K562 (cell line): ENCODE measurements around the gene SF3A2. TPM values are rescaled to one million over a fixed set of nuclear protein-coding genes. Genes with fewer than 3 reads are reported as not detected.

Experiments used
- ATAC-seq: fragments of 200-7000 bp; cut with Tn5 transposase; 3 replicates; pipeline ENCODE4 v1.9.1; 2020; ENCODE audit warnings: moderate library complexity
- BruUV-seq: library from RNA; stranded (reverse); fragments of 400-500 nt; replicated peaks from 2 replicates; lab custom pipeline; 2021; lab: Mats Ljungman, UMichigan
- CTCF ChIA-PET: fragments of 300-600 bp; formaldehyde crosslinking; extraction: SDS; loops from one replicate; lab custom pipeline; 2021; ENCODE audit warnings: low intra/inter-chr PET ratio; lab: Yijun Ruan, JAX
- POLR2A ChIA-PET: fragments of 300-600, 350-650 bp; sonication (Branson Sonifier 250); formaldehyde crosslinking; extraction: SDS; loops from one replicate; lab custom pipeline; 2021; ENCODE audit warnings: antibody characterized with exemption, inconsistent platforms; lab: Yijun Ruan, JAX
- DNase-seq, 4 experiments: peaks; one replicate each; pipeline versions ENCODE4 v3.0.0 to v3.0.0-alpha.2; 2011 to 2018; ENCODE audit warnings: low spot score in 3 of 4, mixed read lengths in 3 of 4; ENCODE audit errors: extremely low read depth in 1 of 4
- FAIRE-seq: peaks from 2 replicates; lab custom pipeline; 2011; peaks lifted over from hg19 to GRCh38; lab: Jason Lieb, UNC
- H2AFZ ChIP-seq: 2 replicates; pipeline ENCODE4 v1.6.0; 2011; ENCODE audit warnings: low read depth, low read length, control low read depth, inconsistent platforms
- H3K27ac ChIP-seq: fragments of 200-600 bp; 3 replicates; pipeline ENCODE4 v1.8.0; 2011; ENCODE audit warnings: low read depth, mild to moderate bottlenecking, control low read depth, inconsistent platforms, low read length, moderate library complexity, mixed read lengths; ENCODE audit errors: extremely low read depth
- H3K27me3 ChIP-seq, 2 experiments: fragments of 300-600 bp in 1 of 2; 2 replicates in 1 of 2; 3 replicates in 1 of 2; pipeline versions ENCODE4 v1.6.0 to v1.8.0; 2011; ENCODE audit warnings: inconsistent platforms in 2 of 2, low read length in 2 of 2, mild to moderate bottlenecking in 1 of 2, mixed read lengths in 1 of 2, moderate library complexity in 1 of 2; ENCODE audit not compliant: control insufficient read depth in 2 of 2, insufficient read depth in 2 of 2
- H3K36me3 ChIP-seq: fragments of 300-600 bp; 3 replicates; pipeline ENCODE4 v1.8.0; 2011; ENCODE audit warnings: mild to moderate bottlenecking, low read length, inconsistent platforms; ENCODE audit not compliant: control insufficient read depth, insufficient read depth
- H3K4me1 ChIP-seq, 2 experiments: fragments of 200-600 bp in 1 of 2; replicated peaks in 1 of 2; 2 replicates in 1 of 2; 3 replicates in 1 of 2; pipeline versions ENCODE4 v1.5.1 to v1.8.0; 2011; ENCODE audit warnings: inconsistent platforms in 2 of 2, low read length in 2 of 2, mild to moderate bottlenecking in 1 of 2, mixed read lengths in 1 of 2, moderate library complexity in 1 of 2; ENCODE audit not compliant: control insufficient read depth in 2 of 2, insufficient read depth in 2 of 2
- H3K4me2 ChIP-seq: 2 replicates; pipeline ENCODE4 v1.6.1; 2011; ENCODE audit warnings: low read length, control low read depth, inconsistent platforms, mixed read lengths; ENCODE audit not compliant: insufficient read depth
- H3K4me3 ChIP-seq: fragments of 200-600 bp; sonication (generic), shearing (Covaris generic); 2 replicates; pipeline ENCODE4 v1.5.1; 2016; ENCODE audit warnings: control low read depth, inconsistent platforms
- H3K79me2 ChIP-seq: fragments of 200-600 bp; 3 replicates; pipeline ENCODE4 v1.8.0; 2011; ENCODE audit warnings: low read length, inconsistent platforms; ENCODE audit not compliant: control insufficient read depth, insufficient read depth
- H3K9ac ChIP-seq, 2 experiments: 2 replicates each; pipeline versions ENCODE4 v1.6.0 to v1.6.1; 2011; ENCODE audit warnings: low read depth in 2 of 2, low read length in 2 of 2, control low read depth in 1 of 2, inconsistent platforms in 1 of 2, mild to moderate bottlenecking in 1 of 2, mixed read lengths in 1 of 2; ENCODE audit not compliant: insufficient read depth in 1 of 2
- H3K9me1 ChIP-seq: one replicate; pipeline ENCODE4 v1.6.0; 2011; ENCODE audit warnings: inconsistent platforms, mild to moderate bottlenecking, low read length, moderate library complexity; ENCODE audit not compliant: control insufficient read depth, insufficient read depth
- H3K9me3 ChIP-seq: replicated peaks from 2 replicates; pipeline ENCODE4 v1.5.1; 2011; ENCODE audit warnings: low read depth, low read length, inconsistent platforms; ENCODE audit not compliant: control insufficient read depth, insufficient read depth
- H4K20me1 ChIP-seq: replicated peaks from 2 replicates; pipeline ENCODE4 v1.6.1; 2011; ENCODE audit warnings: low read length, inconsistent platforms, mixed read lengths; ENCODE audit not compliant: control insufficient read depth, insufficient read depth
- HDAC6 ChIP-seq: IDR thresholded peaks from 2 replicates; pipeline ENCODE4 v1.6.1; 2012; ENCODE audit warnings: low read depth, mild to moderate bottlenecking, control low read depth, inconsistent platforms, low read length, moderate library complexity
- PCBP1 ChIP-seq: fragments of 200-400 bp; formaldehyde crosslinking; IDR thresholded peaks from 2 replicates; pipeline ENCODE4 v1.6.1; 2018; ENCODE audit warnings: mild to moderate bottlenecking, low read depth, low read length; ENCODE audit not compliant: poor library complexity, severe bottlenecking
- ZNF212 ChIP-seq: fragments of 450-650 bp; formaldehyde crosslinking; IDR thresholded peaks from 2 replicates; pipeline ENCODE4 v1.4.0; 2020; ENCODE audit warnings: mild to moderate bottlenecking
- ZNF436 ChIP-seq: fragments of 250-450, 450-650 bp; sonication (Bioruptor Pico); formaldehyde crosslinking; IDR thresholded peaks from 2 replicates; pipeline ENCODE4 v1.7.0; 2020; ENCODE audit warnings: mild to moderate bottlenecking
- WGBS: fragments of 100-300 bp; shearing (Covaris generic); methylation state at CpG from one replicate; pipeline ENCODE4 v1.1.6; 2016; ENCODE audit warnings: low coverage, mixed read lengths; ENCODE audit not compliant: insufficient coverage; ENCODE audit errors: missing lambda C conversion rate; 5-methylcytosine and 5-hydroxymethylcytosine counted together
- in situ Hi-C: fragments of 300-500 bp; cut with MboI; formaldehyde crosslinking; loops from 4 replicates; pipeline ENCODE4 v1.15.0; 2018; ENCODE audit warnings: inconsistent platforms, mixed read lengths
- intact Hi-C: fragments of 100-400 bp; cut with micrococcal nuclease; formaldehyde crosslinking; loops from 2 replicates; pipeline ENCODE4 v1.14.2; 2022
- polyA plus RNA-seq, 8 experiments: library from polyadenylated mRNA; depleted of rRNA in 4 of 8; stranded (reverse) in 5 of 8; unstranded in 3 of 8; fragments of >200 nt; fragmentation: Nextera tagmentation in 2 of 8; fragmentation: Illumina TruSeq in 1 of 8; extraction: Ambion mirVana in 2 of 8; extraction: Trizol in 1 of 8; gene quantifications; 2 replicates each; pipeline versions ENCODE4 v1.2.1 to v1.2.3, GENCODE V29; 2011 to 2014; ENCODE audit warnings: inconsistent platforms in 1 of 8, missing spikeins in 1 of 8
- total RNA-seq, 7 experiments: library from RNA; depleted of rRNA in 6 of 7; stranded (reverse); fragments of >200 nt in 6 of 7; fragmentation: Illumina TruSeq in 2 of 7; extraction: Trizol in 2 of 7; gene quantifications; 2 replicates each; pipeline versions ENCODE4 v1.2.1 to v1.2.3, GENCODE V29; 2011 to 2021; ENCODE audit warnings: low replicate concordance in 1 of 7
- TF ChIP-seq, protein P1 (sequence below): fragments of 250-450 bp; sonication (Bioruptor Pico); IDR thresholded peaks from 2 replicates; pipeline ENCODE4 v1.5.0; 2022; ENCODE audit warnings: mild to moderate bottlenecking
- TF ChIP-seq, protein P2 (sequence below): sonication (generic); formaldehyde crosslinking; IDR thresholded peaks from 2 replicates; pipeline ENCODE4 v1.9.0; 2022; ENCODE audit warnings: mild to moderate bottlenecking, missing genetic modification reagents

Gene SF3A2
- total and polyA plus RNA-seq, 9 of the 15 experiments (the other 6 are each of a cell fraction or from before 2014, with no cell fraction given) = 0.17 to 194 (median 22.8) TPM

DNA sequence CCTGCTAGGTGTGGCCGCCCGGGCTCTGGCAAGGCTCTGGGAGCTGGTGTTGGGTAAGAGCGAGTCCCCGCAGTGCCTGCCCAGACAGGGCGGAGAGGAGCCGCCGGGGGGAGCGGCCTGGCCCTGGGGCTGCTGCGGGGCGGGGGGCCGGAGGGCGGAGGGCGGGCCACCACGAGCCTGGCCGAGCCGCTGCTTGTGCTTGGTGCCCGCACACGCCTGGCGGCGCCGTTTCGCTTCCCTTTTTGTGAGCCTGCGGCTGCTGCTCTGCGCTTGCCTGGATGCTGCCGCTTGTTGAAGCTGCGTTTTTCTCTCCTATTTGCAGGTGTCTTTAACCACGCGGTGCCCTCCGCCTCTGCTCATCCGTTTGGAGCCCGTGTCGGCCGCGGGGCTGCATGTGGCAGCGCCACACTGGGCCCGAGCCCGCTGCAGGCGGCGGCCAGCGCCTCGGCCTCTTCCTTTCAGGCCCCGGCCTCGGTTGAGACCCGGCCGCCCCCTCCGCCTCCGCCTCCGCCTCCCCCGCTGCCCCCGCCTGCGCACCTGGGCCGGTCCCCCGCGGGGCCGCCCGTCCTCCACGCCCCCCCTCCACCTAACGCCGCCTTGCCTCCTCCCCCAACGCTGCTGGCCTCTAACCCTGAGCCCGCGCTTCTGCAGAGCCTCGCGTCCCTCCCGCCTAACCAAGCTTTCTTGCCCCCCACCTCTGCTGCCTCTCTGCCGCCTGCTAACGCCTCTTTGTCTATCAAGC, 9.0 kb upstream of the SF3A2 start:
- ChIA-PET CTCF (no interaction called here), POLR2A (no interaction called here)
- Histone ChIP-seq H4K20me1 (0 out of 2 replicates have a peak, but pooled peaks cover 3% of the 10 kb centered on the region), H3K27me3 (no peaks in the 10 kb centered on the region), H2AFZ (no peak overlapping the region), H3K9ac (no peak overlapping the region), H3K27ac (no peak overlapping the region), H3K4me3 (no peak overlapping the region), H3K79me2 (0 out of 3 replicates have a peak, but pooled peaks cover 3% of the 10 kb centered on the region), H3K4me2 (no peak overlapping the region), H3K9me3 (no peaks in the 10 kb centered on the region), H3K9me1 (no peaks in the 10 kb centered on the region), H3K4me1 (peaks cover 0 to 50% of the 10 kb centered on the region in 2 experiments; a peak in 2 of 5 replicates), H3K36me3 (peaks cover 90% of the 10 kb centered on the region; the same call in 2 of the 3 replicates)
- ATAC-seq (no peak), DNase-seq (no peak), FAIRE-seq (no peak)
- intact Hi-C loops = no loop called here
- TF ChIP-seq ZNF212 (CRISPR knock-in tag) (no peak), ZNF436 (CRISPR knock-in tag) (no peak), PCBP1 (peak; percentile 47), HDAC6 (no peak)
- TF ChIP-seq, protein P1, sequence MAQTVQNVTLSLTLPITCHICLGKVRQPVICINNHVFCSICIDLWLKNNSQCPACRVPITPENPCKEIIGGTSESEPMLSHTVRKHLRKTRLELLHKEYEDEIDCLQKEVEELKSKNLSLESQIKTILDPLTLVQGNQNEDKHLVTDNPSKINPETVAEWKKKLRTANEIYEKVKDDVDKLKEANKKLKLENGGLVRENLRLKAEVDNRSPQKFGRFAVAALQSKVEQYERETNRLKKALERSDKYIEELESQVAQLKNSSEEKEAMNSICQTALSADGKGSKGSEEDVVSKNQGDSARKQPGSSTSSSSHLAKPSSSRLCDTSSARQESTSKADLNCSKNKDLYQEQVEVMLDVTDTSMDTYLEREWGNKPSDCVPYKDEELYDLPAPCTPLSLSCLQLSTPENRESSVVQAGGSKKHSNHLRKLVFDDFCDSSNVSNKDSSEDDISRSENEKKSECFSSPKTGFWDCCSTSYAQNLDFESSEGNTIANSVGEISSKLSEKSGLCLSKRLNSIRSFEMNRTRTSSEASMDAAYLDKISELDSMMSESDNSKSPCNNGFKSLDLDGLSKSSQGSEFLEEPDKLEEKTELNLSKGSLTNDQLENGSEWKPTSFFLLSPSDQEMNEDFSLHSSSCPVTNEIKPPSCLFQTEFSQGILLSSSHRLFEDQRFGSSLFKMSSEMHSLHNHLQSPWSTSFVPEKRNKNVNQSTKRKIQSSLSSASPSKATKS (CRISPR knock-in tag) = no peak
- TF ChIP-seq, protein P2, sequence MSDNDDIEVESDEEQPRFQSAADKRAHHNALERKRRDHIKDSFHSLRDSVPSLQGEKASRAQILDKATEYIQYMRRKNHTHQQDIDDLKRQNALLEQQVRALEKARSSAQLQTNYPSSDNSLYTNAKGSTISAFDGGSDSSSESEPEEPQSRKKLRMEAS (CRISPR knock-in tag) = no peak
- BruUV-seq = no TSS peak
- 92% methylated on average over 10 of the region's 67 CpGs for WGBS
- in situ Hi-C loops = no loop called here
